ENCODE data around the gene LRRTM4.

DNA sequence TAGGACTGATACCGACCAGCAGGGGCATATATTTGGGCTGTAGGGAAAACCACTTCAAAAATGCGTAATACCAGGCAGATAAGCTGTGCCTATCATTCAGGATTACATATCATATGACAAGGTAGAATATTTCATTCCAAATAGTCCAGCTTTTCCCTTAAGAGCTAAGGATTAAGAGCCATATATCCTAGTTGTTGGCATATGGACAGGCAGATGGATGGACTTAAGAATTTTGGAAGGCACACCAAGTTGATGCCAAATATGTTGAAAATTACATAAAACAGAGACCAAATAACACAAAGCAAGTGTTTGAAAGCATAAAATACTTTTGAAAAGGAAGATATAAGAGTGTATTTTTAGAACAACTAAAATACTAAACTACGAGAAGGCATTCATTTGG is 52.1 kb downstream of the LRRTM4 start:
- TF ChIP-seq, protein P1, sequence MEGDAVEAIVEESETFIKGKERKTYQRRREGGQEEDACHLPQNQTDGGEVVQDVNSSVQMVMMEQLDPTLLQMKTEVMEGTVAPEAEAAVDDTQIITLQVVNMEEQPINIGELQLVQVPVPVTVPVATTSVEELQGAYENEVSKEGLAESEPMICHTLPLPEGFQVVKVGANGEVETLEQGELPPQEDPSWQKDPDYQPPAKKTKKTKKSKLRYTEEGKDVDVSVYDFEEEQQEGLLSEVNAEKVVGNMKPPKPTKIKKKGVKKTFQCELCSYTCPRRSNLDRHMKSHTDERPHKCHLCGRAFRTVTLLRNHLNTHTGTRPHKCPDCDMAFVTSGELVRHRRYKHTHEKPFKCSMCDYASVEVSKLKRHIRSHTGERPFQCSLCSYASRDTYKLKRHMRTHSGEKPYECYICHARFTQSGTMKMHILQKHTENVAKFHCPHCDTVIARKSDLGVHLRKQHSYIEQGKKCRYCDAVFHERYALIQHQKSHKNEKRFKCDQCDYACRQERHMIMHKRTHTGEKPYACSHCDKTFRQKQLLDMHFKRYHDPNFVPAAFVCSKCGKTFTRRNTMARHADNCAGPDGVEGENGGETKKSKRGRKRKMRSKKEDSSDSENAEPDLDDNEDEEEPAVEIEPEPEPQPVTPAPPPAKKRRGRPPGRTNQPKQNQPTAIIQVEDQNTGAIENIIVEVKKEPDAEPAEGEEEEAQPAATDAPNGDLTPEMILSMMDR (optimal IDR thresholded peaks at IDR 0.05 in 1 of 3, IDR thresholded peaks at IDR 0.05 in 1 of 3, conservative IDR thresholded peaks at IDR 0.05 in 1 of 3; ENCODE audit: extremely low read depth in 1 of 3, insufficient read depth in 2 of 3, low read length in 3 of 3) = no peak
- TF ChIP-seq EZH2 (IDR thresholded peaks at IDR 0.05; ENCODE audit: low read length) = no peak
